Upper lobe of right lung (tissue), 1 donor: ENCODE data around the gene RAB11A. TPM values are rescaled to one million over a fixed set of nuclear protein-coding genes. Genes with fewer than 3 reads are reported as not detected.

Experiments used
- ATAC-seq: fragments of 200-7000 bp; cut with Tn5 transposase; one replicate; pipeline ENCODE4 v1.9.1; 2020; ENCODE audit warnings: mild to moderate bottlenecking, moderate library complexity
- DNase-seq: peaks from one replicate; pipeline ENCODE4 v3.0.0-alpha.2; 2020
- H3K27ac ChIP-seq: fragments of 200-600 bp; one replicate; pipeline ENCODE4 v1.8.0; 2022
- H3K27me3 ChIP-seq: fragments of 200-600 bp; one replicate; pipeline ENCODE4 v1.8.0; 2022; ENCODE audit warnings: mild to moderate bottlenecking
- H3K36me3 ChIP-seq: fragments of 200-600 bp; one replicate; pipeline ENCODE4 v1.8.0; 2022
- H3K4me1 ChIP-seq: fragments of 200-600 bp; one replicate; pipeline ENCODE4 v1.8.0; 2022
- H3K4me3 ChIP-seq: fragments of 200-600 bp; one replicate; pipeline ENCODE4 v1.8.0; 2022; ENCODE audit warnings: mild to moderate bottlenecking
- H3K9me3 ChIP-seq: fragments of 200-600 bp; one replicate; pipeline ENCODE4 v1.8.0; 2022
- intact Hi-C: fragments of 100-400 bp; cut with DNase I; formaldehyde crosslinking; loops from one replicate; pipeline ENCODE4 v1.11.0; 2022
- total RNA-seq: library from RNA; stranded (reverse); fragmentation: NEBNext Ultra II Directional; extraction: Animal tissue kit (Norgen Biotek cat#: 25700); gene quantifications from one replicate; pipeline ENCODE4 v1.2.1, GENCODE V29; 2021
- TF ChIP-seq, protein P1 (sequence below): fragments of 200-600 bp; IDR thresholded peaks from one replicate; pipeline ENCODE4 v1.8.0; 2022; ENCODE audit warnings: antibody characterized with exemption
- donor health status: DM: no; HTN: yes; CAD: no; lungs with severe emphysema.

Gene RAB11A
- total RNA-seq, 1 donor from 2014 or later = 221 TPM

DNA sequence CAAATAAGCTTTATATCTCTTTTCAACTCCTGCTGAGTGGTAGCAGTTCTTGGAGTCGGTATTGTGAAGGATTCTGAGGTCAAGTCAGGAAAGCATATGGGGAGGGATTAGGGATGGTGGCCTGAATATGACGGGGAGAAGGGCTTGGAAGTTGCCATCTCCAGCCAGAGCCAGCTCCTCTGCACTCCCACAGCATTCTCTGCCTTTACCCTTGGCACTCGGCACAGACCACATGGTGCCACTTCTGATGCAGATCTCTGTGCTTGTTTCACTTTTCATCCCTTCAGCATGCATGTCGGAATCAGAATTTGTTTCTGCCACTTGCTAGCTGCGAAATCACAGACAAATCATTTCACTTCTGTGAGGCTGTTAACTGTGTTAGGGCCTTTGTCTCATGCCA, 52.5 kb downstream of the RAB11A start:
- Histone ChIP-seq H3K9me3 (no peaks in the 10 kb centered on the region), H3K4me3 (no peak overlapping the region), H3K27ac (no peak overlapping the region), H3K27me3 (no peaks in the 10 kb centered on the region), H3K36me3 (no peaks in the 10 kb centered on the region), H3K4me1 (no peaks in the 10 kb centered on the region)
- intact Hi-C loops = no loop called here
- TF ChIP-seq, protein P1, sequence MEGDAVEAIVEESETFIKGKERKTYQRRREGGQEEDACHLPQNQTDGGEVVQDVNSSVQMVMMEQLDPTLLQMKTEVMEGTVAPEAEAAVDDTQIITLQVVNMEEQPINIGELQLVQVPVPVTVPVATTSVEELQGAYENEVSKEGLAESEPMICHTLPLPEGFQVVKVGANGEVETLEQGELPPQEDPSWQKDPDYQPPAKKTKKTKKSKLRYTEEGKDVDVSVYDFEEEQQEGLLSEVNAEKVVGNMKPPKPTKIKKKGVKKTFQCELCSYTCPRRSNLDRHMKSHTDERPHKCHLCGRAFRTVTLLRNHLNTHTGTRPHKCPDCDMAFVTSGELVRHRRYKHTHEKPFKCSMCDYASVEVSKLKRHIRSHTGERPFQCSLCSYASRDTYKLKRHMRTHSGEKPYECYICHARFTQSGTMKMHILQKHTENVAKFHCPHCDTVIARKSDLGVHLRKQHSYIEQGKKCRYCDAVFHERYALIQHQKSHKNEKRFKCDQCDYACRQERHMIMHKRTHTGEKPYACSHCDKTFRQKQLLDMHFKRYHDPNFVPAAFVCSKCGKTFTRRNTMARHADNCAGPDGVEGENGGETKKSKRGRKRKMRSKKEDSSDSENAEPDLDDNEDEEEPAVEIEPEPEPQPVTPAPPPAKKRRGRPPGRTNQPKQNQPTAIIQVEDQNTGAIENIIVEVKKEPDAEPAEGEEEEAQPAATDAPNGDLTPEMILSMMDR = no peak
- no peak for DNase-seq
- ATAC-seq = no peak

DNA sequence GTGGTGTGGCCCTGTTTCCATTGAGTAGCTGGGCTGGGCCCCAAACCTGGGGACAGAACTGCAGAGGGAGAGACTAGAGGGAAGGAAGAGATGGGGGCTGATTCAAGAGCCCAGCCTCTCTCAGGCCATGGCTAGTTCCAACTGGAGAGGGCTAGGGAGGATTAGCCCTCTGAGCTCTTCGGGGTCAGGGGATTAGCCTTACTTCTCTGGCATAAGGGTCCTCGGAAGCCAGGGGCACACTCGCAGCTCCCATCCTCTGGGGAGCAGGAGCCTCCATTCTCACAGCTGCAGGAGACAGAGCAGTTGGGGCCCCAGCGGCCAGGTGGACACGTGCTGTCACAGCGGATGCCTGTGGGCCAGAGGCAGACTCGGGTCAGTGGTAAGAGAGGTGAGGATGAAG, 53.3 kb downstream of the RAB11A start:
- no peaks in the 10 kb centered on the region for H3K9me3 ChIP-seq
- TF ChIP-seq, protein P1 = no peak
- H3K4me3 ChIP-seq = no peak overlapping the region
- ATAC-seq (no peak), DNase-seq (no peak)
- H3K27me3 ChIP-seq = no peaks in the 10 kb centered on the region
- no peaks in the 10 kb centered on the region for H3K36me3 ChIP-seq
- intact Hi-C loops = no loop called here
- no peak overlapping the region for H3K27ac ChIP-seq
- H3K4me1 ChIP-seq = no peaks in the 10 kb centered on the region

DNA sequence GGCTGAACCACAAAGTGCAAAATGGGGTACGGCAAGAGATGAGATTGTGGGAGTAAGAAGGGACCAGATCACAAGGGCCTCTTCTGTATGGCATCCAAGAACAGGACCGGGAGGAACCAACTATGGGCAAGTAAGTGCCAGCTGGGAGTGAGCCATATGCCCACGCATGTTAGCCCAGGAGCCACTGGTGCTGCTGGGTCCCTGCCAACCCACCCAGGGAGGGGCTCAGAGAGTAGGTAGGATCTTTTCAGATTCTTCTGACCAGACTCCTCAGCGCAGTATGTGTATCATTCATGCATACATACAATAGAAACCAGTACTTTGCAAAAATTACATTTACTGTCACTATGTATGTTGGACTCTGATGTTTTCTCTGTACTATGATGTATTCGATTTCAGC, 54.0 kb downstream of the RAB11A start:
- no peaks in the 10 kb centered on the region for H3K27me3 ChIP-seq
- TF ChIP-seq, protein P1 = no peak
- no peak overlapping the region for H3K27ac ChIP-seq
- DNase-seq (no peak), ATAC-seq (no peak)
- intact Hi-C loops = no loop called here
- no peaks in the 10 kb centered on the region for H3K36me3 ChIP-seq
- no peaks in the 10 kb centered on the region for H3K4me1 ChIP-seq
- H3K9me3 ChIP-seq = no peaks in the 10 kb centered on the region
- no peak overlapping the region for H3K4me3 ChIP-seq

DNA sequence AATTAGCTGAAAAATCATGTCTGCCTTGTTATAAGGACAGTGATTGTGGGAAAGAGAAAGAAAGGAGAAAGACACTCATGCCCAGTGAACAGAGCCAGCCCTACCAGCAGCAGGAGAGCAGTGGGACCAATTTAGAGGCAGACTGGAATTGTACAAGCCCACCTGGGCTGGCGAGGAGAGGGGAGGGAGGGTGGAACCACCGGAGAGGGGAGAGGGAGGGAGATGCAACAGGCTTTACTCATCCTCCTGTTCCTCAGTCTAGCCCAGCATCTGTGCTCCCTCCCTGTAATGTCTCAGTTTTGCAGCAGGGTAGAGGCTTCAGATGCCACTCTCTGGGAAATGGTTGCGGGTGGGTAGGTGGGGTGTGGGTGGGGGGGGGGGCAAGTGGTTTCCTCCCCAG, 54.7 kb downstream of the RAB11A start:
- Histone ChIP-seq H3K9me3 (no peaks in the 10 kb centered on the region), H3K36me3 (no peaks in the 10 kb centered on the region), H3K27me3 (no peaks in the 10 kb centered on the region), H3K4me1 (no peaks in the 10 kb centered on the region), H3K27ac (no peak overlapping the region), H3K4me3 (no peak overlapping the region)
- DNase-seq (no peak), ATAC-seq (no peak)
- TF ChIP-seq, protein P1 = no peak
- intact Hi-C loops = no loop called here

DNA sequence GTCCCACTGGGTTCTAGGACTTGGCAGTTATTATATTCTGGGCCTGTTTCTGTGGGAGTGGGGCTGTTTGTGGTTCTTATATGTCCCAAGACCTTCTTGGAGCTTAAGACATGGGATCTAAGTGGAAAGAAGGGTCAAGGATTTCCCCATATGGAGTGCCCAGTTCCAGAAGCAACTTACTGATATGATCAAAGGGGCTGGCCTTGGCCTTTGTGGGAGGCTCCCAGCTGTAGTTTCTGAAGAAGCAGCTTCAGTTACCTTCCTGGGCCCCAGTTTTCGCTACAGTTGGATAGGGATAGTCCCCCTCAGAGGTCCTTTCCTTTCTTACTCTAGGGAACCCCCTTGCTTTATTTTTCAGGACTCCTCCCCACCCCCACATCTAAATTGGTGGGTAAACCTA, 56.0 kb downstream of the RAB11A start:
- no peak for DNase-seq
- intact Hi-C loops = no loop called here

More for the DNA sequence above, 56.0 kb downstream of the RAB11A start:
- H3K4me1 ChIP-seq = no peaks in the 10 kb centered on the region
- H3K27me3 ChIP-seq = no peaks in the 10 kb centered on the region
- ATAC-seq = no peak
- H3K27ac ChIP-seq = no peak overlapping the region
- TF ChIP-seq, protein P1 = no peak
- H3K36me3 ChIP-seq = no peaks in the 10 kb centered on the region
- no peak overlapping the region for H3K4me3 ChIP-seq
- no peaks in the 10 kb centered on the region for H3K9me3 ChIP-seq
